T-helper 2 cell (primary cell): ENCODE results near the gene CYFIP1.

Experiments
- DNase-seq, 5 experiments: peaks; one replicate each; pipeline versions ENCODE4 v3.0.0 to v3.0.0-alpha.2; 2012 to 2022

Gene CYFIP1

DNA sequence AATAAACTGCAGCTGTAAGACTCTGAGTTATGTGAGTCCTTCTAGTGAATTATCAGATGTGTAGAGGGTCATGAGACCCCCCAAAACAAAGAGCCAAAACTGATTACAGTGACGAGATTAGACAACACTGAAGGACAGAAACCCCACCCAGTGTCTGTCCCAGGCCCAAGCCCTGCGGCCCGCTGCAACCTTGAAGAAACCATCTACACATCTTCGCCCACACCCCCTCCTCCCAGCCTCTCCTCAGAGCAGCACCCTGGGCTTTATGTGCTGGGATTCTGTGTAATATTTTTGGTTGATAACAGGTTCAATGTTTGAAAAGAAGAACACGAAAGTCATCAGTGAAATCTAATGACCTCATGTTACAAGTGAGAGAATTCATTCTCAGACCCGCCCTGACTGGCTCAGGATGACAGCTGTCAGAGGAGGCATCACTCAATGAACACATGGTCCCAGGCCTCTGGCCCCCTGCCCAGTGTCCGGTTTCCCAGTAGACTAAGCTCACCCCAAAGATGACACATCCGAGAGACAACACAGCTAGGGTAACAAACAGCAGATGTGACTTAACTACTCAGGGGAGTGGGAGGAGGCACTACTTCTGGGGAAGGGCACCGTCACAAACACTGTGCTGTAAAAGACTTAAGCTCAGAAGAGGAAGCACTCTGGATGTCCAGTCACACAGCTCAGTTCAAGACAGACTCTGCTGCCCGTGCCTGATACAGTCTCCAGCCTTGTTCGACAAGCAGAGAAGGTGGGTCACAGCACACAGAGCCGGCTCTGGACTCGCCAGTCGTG is 92.8 kb downstream of the CYFIP1 start:
- DNase-seq: no peak

GRCh38 chr15:22885120-22885519 is 95.0 kb downstream of the CYFIP1 start:
- no peak for DNase-seq

DNA sequence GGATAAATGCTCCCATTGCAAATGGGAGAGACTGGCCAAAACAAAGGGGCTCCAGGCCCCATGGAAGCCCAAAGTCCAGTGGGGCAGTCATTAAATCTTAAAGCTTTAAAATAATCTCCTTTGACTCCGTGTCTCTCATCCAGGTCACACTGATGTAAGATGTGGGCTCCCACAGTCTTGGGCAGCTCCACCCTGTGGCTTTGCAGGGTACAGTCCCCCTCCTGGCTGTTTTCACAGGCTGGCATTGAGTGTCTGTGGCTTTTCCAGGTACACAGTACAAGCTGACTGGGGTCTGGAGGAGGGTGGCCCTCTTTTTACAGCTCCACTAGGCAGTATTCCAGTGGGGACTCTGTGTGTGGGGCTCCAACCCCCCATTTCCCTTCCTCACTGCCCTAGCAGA is 95.8 kb downstream of the CYFIP1 start:
- DNase-seq: peak in 1 of 5 experiments; percentile 18

GRCh38 chr15:22883196-22883595 is 97.0 kb downstream of the CYFIP1 start:
- DNase-seq: no peak

GRCh38 chr15:22881739-22882440 is 98.3 kb downstream of the CYFIP1 start:
- no peak for DNase-seq

- no peak for DNase-seq
These were observed 99.0 kb downstream of the CYFIP1 start for GRCh38 chr15:22880981-22881738.

- DNase-seq: no peak
These were observed 99.8 kb downstream of the CYFIP1 start for GRCh38 chr15:22880068-22880980.

GRCh38 chr15:22878103-22878502 is 102.1 kb downstream of the CYFIP1 start:
- DNase-seq: no peak

DNA sequence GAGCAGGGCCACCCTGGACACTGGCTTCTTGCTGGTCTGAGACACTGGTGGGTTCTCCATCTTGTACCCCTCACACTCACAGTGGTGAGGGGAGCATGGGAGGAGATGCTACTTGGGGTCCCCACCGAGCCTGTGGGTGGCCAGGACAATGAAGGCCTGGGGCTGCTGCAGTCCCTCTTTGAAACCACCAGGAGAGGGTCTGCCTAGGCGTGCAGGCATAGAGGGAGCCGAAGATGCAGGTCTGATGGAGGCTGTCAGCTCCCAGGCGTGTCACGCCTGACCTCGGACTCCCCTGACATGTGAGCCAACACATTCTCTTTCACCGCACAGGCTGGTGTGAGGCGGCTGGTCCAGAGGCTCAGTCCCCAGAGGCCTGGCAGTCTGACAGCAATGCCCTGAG is 102.6 kb downstream of the CYFIP1 start:
- DNase-seq: no peak

GRCh38 chr15:22877117-22877516 is 103.1 kb downstream of the CYFIP1 start:
- DNase-seq: no peak

DNA sequence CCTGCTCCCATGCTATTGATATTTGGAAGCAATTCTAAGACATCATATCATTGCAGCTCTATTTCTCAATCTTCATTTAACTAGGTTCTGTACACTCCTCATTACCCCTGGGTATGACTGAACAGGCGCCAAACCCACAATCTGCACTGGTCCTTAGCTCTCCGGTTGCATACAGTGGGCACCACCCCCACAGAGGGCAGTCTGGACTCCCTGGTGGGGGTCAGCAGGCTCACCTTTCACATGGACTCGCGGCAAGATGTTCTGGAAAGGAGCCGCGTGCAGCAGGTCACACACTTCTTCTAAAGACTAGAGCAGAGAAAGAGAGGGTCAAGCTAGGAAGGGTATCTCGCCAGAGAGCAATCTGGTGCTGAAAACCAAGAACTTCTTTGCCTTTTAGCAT is 105.2 kb downstream of the CYFIP1 start:
- DNase-seq: no peak

- DNase-seq: no peak
These were observed 105.9 kb downstream of the CYFIP1 start for GRCh38 chr15:22874256-22874655.

DNA sequence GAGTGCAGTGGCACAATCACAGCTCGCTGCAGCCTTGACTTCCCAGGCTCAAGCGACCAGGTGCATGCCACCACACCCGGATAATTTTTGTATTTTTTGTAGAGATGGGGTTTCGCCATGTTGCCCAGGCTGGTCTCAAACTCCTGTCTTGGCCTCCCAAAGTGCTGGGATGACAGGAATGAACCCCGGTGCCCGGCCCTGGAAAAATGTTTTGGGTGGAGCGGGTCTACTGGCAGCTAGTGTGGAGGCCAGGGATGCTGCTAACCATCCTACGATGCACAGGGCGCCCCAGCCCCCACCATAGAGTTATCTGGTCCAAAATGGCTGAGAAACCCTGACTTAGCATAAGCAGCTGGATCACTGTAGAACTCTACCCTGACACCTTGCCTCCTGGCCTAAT is 106.3 kb downstream of the CYFIP1 start:
- no peak for DNase-seq

- no peak for DNase-seq
These were observed 107.0 kb downstream of the CYFIP1 start for GRCh38 chr15:22872936-22873701.

GRCh38 chr15:22871481-22872086 is 108.6 kb downstream of the CYFIP1 start:
- DNase-seq: no peak

DNA sequence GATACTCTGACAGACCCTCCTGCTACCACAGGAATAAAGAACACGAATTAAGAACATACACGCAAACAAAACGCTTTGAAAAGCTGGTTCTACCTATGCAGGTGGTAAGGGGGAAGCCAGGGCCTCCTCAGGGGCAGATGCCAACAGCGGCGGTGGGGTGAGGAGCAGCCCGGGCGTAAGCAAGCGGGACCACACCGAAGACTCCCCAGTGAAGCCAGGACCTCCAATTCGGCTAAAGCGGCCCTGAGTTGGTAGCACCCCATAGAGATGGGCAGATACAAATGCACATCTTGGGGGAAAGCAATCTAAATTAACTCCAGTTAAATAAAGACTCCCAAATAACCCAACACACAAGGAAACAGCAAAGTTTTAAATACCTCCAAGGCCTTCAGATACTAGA is 109.3 kb downstream of the CYFIP1 start:
- no peak for DNase-seq

DNA sequence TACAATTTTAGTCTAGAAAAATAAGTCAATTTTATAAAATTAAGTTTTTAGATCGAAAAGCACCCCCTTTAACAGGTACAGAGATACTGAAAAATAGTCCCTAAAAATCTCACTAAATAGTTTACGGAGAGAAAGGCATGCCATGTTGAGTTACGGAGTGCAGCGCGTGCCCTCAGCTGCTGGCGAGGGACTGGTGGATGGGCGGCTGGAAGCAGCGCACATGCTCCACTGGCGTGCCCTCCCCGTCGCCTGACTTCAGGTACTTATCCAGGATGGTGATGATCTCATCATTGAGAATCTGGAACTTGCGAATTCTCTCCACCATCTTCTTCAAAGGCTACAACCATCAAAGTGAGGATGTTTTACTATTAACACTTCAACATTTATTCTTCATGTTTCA is 110.3 kb downstream of the CYFIP1 start:
- no peak for DNase-seq

- no peak for DNase-seq
These were observed 111.2 kb downstream of the CYFIP1 start for GRCh38 chr15:22868928-22869327.

GRCh38 chr15:22868495-22868894 is 111.7 kb downstream of the CYFIP1 start:
- DNase-seq: no peak

DNA sequence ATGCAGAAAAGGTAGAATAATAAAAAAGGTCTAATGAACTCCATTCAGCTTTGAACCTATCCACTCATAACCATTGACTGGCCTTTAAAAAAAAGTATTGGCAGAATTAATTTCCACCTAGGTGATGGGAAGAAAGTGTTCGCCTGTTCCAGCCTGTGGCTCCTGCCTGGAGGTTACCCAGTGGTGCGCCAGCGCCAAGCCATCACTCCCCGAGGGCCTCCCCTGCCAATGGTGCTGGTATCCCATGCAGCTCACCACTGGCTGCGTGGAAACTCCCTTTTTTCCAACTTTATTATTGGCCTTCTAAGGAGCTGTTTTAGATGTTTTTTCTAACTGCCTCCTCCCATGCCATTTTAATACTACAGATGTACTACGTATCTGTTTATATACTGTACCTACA is 112.3 kb downstream of the CYFIP1 start:
- DNase-seq: no peak

- DNase-seq: peak in 1 of 5 experiments; percentile 16
These were observed 114.1 kb downstream of the CYFIP1 start for GRCh38 chr15:22866079-22866478.
